Activated CD4-positive, alpha-beta T cell treated with anti-CD3 and anti-CD28 coated beads for 36 hours (primary cell): ENCODE measurements around the gene NUP62CL. TPM values are rescaled to one million over a fixed set of nuclear protein-coding genes. Genes with fewer than 3 reads are reported as not detected.
"Not testable (repeated sequence)": the region's sequence is repeated elsewhere in the genome, so short reads cannot be mapped to it uniquely, and the experiment has no call there.

Experiments used
- ATAC-seq: fragments of 200-7000 bp; cut with Tn5 transposase; one replicate; pipeline ENCODE4 v1.10.0; 2021; ENCODE audit warnings: mild to moderate bottlenecking, moderate library complexity
- CTCF ChIA-PET: fragments of 350-600 bp; sonication (Branson Sonifier 250); formaldehyde crosslinking; loops from one replicate; lab custom pipeline; 2021; ENCODE audit warnings: antibody characterized with exemption; lab: Charles Lee
- POLR2A ChIA-PET: fragments of 350-600 bp; sonication (Branson Sonifier 250); formaldehyde crosslinking; loops from one replicate; lab custom pipeline; 2021; ENCODE audit warnings: antibody characterized with exemption, inconsistent platforms; lab: Charles Lee
- DNase-seq: peaks from one replicate; pipeline ENCODE4 v3.0.0-alpha.2; 2020
- H3K27ac Mint-ChIP-seq: one replicate; pipeline ENCODE4 v1.8.0; 2021; ENCODE audit warnings: mixed read lengths
- H3K27me3 Mint-ChIP-seq: one replicate; pipeline ENCODE4 v1.8.0; 2021; ENCODE audit warnings: mixed read lengths
- H3K36me3 Mint-ChIP-seq: one replicate; pipeline ENCODE4 v1.8.0; 2021; ENCODE audit warnings: low read depth, mixed read lengths
- H3K4me1 Mint-ChIP-seq: one replicate; pipeline ENCODE4 v1.8.0; 2021; ENCODE audit warnings: mixed read lengths
- H3K4me3 Mint-ChIP-seq: one replicate; pipeline ENCODE4 v1.8.0; 2021; ENCODE audit warnings: mild to moderate bottlenecking, moderate library complexity, mixed read lengths
- H3K9me3 Mint-ChIP-seq: one replicate; pipeline ENCODE4 v1.8.0; 2021; ENCODE audit warnings: low read depth, mixed read lengths
- intact Hi-C, 2 experiments: fragments of 100-400 bp; cut with DNase I in 1 of 2; cut with micrococcal nuclease in 1 of 2; formaldehyde crosslinking; loops; one replicate each; pipeline versions ENCODE4 v1.14.2 to v1.15.1; 2022 to 2024; cut with DNase I, micrococcal nuclease
- total RNA-seq, 2 experiments: library from RNA; stranded (reverse); gene quantifications; one replicate each; pipeline ENCODE4 v1.2.3, GENCODE V29; 2021

Gene NUP62CL
- total RNA-seq, 2 experiments from 2014 or later = 1.7 to 2.5 TPM

DNA sequence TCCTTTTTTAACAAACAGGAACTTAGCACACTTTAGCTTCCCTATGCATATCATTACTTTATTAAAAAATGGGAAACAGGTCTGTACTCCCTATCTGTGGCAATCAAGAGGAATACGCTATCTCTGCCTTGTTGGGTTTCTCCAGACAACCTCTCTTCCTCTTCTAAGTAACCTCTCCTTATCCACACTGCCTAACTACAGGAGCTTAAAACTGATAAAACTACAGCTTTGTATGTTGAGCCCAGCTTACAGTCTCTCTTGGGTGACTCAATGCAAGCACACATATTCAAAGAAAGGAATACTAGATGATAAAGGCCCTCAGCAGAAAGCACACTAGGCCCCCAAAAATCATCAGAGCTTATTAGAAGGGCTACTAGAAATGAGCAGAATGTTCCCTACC lies 8.9 kb downstream of the NUP62CL start:
- Mint-ChIP-seq H3K4me3 (no peak overlapping the region), H3K27ac (no peak overlapping the region), H3K27me3 (no peaks in the 10 kb centered on the region), H3K9me3 (no peaks in the 10 kb centered on the region), H3K4me1 (no peaks in the 10 kb centered on the region), H3K36me3 (no peaks in the 10 kb centered on the region)
- ChIA-PET CTCF (interaction anchor here (0.6 kb wide), 1 partner anchor 190 kb away, joined by 3 read pairs; no protein-coding TSS in a partner anchor), POLR2A (no interaction called here)
- ATAC-seq (no peak), DNase-seq (no peak)
- intact Hi-C loops = no loop called here

DNA sequence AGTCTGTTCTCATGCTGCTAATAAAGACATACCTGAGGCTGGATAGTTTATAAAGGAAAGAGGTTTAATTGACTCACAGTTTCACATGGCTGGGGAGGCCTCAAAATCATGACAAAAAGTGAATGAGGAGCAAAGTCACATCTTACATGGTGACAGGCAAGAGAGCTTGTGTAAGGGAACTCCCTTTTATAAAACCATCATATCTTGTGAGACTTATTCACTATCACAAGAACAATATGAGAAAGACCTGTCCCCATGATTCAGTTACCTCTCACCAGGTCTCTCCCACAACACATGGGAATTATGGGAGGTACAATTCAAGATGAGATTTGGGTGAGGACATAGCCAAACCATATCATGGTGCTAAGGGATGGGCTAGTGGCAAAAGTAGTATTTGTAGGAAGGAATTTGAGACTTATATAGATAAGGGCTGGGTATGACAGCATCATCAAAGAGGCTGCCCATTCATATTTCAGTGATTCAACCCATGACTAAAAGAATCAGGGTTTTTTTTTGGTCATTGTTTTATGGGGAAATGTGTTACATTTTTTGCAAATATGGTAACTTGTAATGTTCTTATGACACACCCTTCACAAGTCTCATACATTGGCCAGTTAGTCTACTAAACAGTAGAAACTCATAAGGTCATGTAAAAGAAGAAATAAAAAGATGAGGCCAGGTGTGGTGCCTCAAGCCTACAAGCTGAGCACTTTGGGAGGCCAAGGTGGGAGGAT lies 34.7 kb downstream of the NUP62CL start:
- ChIA-PET CTCF (no interaction called here), POLR2A (no interaction called here)
- peaks cover 2% of the 10 kb centered on the region for H3K4me1 Mint-ChIP-seq
- H3K9me3 Mint-ChIP-seq = no peaks in the 10 kb centered on the region
- H3K36me3 Mint-ChIP-seq = no peaks in the 10 kb centered on the region
- ATAC-seq (peak; percentile 60), DNase-seq (no peak)
- no peak overlapping the region for H3K27ac Mint-ChIP-seq
- H3K4me3 Mint-ChIP-seq = no peak overlapping the region
- intact Hi-C loops = no loop called here
- H3K27me3 Mint-ChIP-seq = no peaks in the 10 kb centered on the region

DNA sequence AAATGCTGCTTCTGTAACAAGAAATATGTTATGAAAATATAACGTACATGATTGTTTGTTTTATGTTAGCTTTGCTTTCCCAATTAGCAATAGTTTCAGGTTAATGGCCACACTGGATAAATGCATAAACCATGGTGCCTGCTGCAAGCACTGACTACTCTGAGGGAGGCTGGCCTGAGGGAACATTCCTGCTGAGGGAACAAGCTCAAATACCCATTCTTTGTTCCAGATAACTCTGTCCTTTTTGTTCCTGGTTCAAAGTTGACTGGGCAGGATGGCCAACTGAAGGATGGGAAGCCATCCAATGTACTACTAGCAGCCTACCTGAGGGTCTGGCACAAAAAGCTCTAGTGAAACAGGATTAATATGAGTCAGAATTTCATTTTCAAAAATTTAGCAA lies 37.5 kb downstream of the NUP62CL start:
- H3K4me1 Mint-ChIP-seq = peaks cover 2% of the 10 kb centered on the region
- ChIA-PET POLR2A (no interaction called here), CTCF (no interaction called here)
- DNase-seq (no peak), ATAC-seq (no peak)
- no peaks in the 10 kb centered on the region for H3K36me3 Mint-ChIP-seq
- no peak overlapping the region for H3K27ac Mint-ChIP-seq
- no peak overlapping the region for H3K4me3 Mint-ChIP-seq
- no peaks in the 10 kb centered on the region for H3K27me3 Mint-ChIP-seq
- H3K9me3 Mint-ChIP-seq = no peaks in the 10 kb centered on the region
- intact Hi-C loops = no loop called here

DNA sequence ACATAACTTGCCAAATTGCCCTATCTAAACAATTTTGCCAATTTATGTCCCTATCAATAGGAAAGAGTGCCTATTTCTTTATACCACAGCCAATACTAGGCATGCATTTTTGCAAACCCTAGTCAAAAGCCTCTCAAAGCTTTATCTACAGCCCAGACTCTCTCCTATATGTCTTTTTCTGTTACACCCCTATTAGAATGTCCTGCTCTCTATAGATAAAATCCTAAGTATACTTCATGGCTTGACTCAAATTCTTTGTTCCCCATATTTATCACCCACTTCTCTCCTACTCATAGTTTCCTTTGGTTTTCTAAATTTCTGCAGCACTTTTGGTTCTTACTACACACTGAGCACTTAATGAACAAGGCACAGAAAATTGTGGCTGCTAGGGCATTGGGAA lies 38.0 kb downstream of the NUP62CL start:
- no peak overlapping the region for H3K27ac Mint-ChIP-seq
- no peaks in the 10 kb centered on the region for H3K9me3 Mint-ChIP-seq
- peaks cover 2% of the 10 kb centered on the region for H3K4me1 Mint-ChIP-seq
- ChIA-PET POLR2A (no interaction called here), CTCF (no interaction called here)
- H3K27me3 Mint-ChIP-seq = no peaks in the 10 kb centered on the region
- ATAC-seq (no peak), DNase-seq (no peak)
- no peaks in the 10 kb centered on the region for H3K36me3 Mint-ChIP-seq
- intact Hi-C loops = no loop called here
- H3K4me3 Mint-ChIP-seq = no peak overlapping the region

DNA sequence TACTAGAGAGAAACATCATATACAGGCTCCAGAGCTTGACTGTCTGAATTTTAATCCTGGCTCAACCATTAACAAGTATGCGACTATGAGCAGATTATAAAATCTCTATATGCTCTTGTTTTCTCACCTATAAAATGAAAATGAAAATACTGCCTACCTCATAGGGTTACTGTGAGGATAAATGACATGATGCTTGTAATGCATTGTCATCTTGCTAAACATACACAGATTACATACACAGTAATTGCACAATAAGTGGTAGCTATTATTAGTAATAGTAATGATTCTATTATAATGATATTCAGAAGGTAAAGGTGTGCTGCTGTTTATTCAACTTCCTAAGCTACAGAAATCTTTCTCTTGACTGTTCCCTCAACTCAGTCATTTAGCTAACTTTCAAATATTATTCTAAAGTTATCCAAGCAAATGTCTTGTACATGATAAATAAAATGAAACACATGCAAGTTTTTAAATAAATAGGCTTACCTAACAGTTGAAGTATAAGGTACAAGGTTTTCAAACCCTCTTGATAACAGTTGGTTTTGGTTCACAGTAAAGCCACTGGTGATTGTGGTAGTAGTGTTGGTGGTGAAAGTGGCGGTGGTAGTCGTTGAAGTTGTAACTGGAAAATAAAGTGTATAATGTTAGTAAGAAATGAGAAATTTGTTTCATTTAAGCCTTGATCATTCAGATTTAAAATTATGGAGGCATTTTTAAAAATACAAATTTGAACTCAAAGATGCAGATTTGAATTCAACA lies 38.9 kb downstream of the NUP62CL start:
- no peaks in the 10 kb centered on the region for H3K27me3 Mint-ChIP-seq
- intact Hi-C loops = no loop called here
- no peaks in the 10 kb centered on the region for H3K9me3 Mint-ChIP-seq
- H3K4me1 Mint-ChIP-seq = peaks cover 2% of the 10 kb centered on the region
- no peak for DNase-seq
- ATAC-seq = no peak
- ChIA-PET CTCF (no interaction called here), POLR2A (no interaction called here)
- no peaks in the 10 kb centered on the region for H3K36me3 Mint-ChIP-seq
- H3K27ac Mint-ChIP-seq = no peak overlapping the region
- H3K4me3 Mint-ChIP-seq = no peak overlapping the region

DNA sequence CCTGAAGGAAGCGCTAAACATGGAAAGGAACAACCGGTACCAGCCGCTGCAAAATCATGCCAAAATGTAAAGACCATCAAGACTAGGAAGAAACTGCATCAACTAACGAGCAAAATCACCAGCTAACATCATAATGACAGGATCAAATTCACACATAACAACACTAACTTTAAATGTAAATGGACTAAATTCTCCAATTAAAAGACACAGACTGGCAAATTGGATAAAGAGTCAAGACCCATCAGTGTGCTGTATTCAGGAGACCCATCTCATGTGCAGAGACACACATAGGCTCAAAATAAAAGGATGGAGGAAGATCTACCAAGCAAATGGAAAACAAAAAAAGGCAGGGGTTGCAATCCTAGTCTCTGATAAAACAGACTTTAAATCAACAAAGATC lies 48.6 kb downstream of the NUP62CL start:
- H3K4me3 Mint-ChIP-seq, H3K9me3 Mint-ChIP-seq, H3K4me1 Mint-ChIP-seq, CTCF ChIA-PET, ATAC-seq, H3K27ac Mint-ChIP-seq, H3K27me3 Mint-ChIP-seq, H3K36me3 Mint-ChIP-seq, intact Hi-C loops, DNase-seq, POLR2A ChIA-PET: not testable (repeated sequence)

DNA sequence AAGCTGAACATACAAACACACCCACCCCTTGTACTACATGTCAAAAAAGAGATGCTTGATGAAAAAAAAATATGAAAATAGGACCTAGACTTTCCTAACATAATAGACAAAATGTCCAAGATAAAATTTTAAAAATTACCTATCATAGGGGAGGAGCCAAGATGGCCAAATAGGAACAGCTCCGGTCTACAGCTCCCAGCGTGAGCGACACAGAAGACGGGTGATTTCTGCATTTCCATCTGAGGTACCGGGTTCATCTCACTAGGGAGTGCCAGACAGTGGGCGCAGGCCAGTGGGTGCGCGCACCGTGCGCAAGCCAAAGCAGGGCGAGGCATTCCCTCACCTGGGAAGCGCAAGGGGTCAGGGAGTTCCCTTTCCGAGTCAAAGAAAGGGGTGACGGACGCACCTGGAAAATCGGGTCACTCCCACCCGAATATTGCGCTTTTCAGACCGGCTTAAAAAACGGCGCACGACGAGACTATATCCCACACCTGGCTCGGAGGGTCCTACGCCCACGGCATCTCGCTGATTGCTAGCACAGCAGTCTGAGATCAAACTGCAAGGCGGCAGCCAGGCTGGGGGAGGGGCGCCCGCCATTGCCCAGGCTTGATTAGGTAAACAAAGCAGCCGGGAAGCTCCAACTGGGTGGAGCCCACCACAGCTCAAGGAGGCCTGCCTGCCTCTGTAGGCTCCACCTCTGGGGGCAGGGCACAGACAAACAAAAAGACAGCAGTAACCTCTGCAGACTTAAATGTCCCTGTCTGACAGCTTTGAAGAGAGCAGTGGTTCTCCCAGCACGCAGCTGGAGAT lies 50.4 kb downstream of the NUP62CL start:
- intact Hi-C loops, DNase-seq, H3K4me1 Mint-ChIP-seq, POLR2A ChIA-PET, H3K9me3 Mint-ChIP-seq, H3K36me3 Mint-ChIP-seq, H3K27ac Mint-ChIP-seq, CTCF ChIA-PET, H3K27me3 Mint-ChIP-seq: not testable (repeated sequence)
- peak overlapping the region; percentile 49 for H3K4me3 Mint-ChIP-seq
- ATAC-seq = peak; percentile 43

DNA sequence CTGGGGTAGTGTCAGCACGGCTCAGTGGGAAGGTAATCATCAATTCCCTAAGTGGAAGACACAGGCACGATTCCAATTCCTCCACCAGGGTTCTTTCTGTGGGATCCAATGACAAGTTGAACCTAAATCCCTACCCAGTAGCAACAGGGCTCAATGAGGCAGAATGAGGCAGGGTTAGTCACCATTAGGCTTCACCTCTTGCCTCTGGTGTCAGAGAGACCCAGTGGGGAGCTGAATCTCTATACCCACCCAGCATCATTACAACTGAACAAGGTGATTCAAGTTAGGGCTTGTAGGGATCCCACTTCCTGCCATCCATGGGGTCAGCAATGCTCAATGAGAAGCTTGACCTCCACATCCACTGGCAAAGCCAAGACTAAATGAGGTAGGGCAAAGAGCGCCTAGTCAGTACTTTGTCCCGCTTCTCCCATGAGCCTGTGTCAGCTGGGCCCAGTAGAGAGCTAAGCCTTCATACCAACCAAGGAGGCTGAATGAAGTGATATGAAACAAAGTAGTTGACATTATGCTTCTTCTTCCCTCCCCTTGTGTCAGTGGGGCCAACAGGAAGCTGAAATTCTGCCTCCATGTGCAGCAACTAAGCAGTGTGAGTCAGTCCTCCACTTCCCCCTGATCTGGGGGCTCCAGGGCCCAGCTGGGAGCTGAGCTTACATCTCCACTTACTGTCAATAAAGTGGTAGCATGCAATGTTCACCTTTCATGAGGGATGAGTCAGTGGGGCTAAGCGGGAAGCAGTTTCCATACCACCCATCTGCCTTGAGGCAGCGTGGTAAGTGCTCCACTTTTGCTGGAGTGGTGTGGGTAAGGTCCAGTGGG lies 51.2 kb downstream of the NUP62CL start:
- DNase-seq (peak; percentile 51), ATAC-seq (peak; percentile 91)
- Mint-ChIP-seq H3K4me1 (no peaks in the 10 kb centered on the region), H3K4me3 (peak overlapping the region; percentile 49), H3K9me3 (no peaks in the 10 kb centered on the region), H3K27ac (no peak overlapping the region), H3K36me3 (no peaks in the 10 kb centered on the region), H3K27me3 (no peaks in the 10 kb centered on the region)
- ChIA-PET POLR2A (no interaction called here), CTCF (no interaction called here)
- intact Hi-C loops = no loop called here

DNA sequence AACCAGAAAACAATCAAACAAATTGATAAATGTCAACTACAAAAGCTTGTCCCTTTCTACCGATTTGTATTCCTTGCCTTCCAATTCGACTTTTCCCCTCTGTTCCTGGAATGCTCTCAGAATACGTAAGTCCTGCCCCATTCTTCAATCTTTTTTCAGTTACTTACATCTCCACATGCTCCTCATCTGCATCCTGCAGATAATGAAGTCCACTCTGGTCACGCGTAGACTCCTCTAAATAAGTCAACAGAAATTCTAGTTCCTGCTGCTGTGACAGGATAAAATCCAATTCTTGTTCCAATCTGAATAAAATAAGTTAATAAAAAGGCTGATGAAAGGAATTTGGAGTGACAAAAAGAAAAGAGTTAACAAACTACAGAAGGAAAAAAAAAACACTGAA lies 53.2 kb downstream of the NUP62CL start:
- intact Hi-C loops = no loop called here
- ChIA-PET CTCF (no interaction called here), POLR2A (no interaction called here)
- Mint-ChIP-seq H3K4me3 (no peak overlapping the region), H3K27me3 (no peaks in the 10 kb centered on the region), H3K9me3 (no peaks in the 10 kb centered on the region), H3K4me1 (no peaks in the 10 kb centered on the region), H3K27ac (no peak overlapping the region), H3K36me3 (no peaks in the 10 kb centered on the region)
- no peak for ATAC-seq
- no peak for DNase-seq

DNA sequence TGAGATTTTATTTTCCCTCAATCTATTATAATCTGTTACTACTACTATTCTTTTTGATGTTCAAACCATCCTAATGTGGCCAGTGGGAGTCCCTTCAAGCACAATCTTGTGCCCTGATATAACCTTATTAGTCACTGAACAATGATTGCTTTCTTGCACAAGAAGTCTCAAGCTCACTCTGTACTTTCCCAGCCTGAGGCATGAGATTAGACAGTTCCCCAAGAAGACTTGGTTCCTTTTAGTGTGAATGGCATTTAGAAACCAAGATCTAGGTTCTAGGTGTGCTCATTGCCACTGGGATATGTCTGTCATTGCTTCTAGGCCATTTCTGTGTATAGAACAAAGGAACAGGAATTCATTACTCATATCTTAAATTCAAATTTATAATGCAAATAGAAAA lies 59.6 kb downstream of the NUP62CL start:
- Mint-ChIP-seq H3K4me1 (no peaks in the 10 kb centered on the region), H3K36me3 (no peaks in the 10 kb centered on the region), H3K9me3 (no peaks in the 10 kb centered on the region), H3K27me3 (no peaks in the 10 kb centered on the region), H3K4me3 (no peak overlapping the region), H3K27ac (no peak overlapping the region)
- DNase-seq = no peak
- intact Hi-C loops = no loop called here
- CTCF ChIA-PET = no interaction called here
- POLR2A ChIA-PET = no interaction called here
- ATAC-seq = no peak

DNA sequence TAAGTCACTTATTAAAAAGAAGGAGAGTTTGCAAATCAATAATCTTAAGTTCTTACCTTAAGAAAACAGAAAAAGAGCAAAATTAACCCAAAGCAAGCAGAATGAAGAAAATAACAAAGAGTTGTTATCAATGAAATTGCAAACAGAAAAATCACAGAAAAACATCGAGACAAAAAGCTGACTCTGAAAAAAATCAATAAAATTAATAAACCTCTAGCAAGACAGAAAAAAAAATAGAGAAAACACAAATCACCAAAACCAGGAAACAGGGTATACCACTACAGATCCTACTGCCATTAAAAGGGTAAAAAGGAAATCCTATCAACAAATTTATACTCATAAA lies 70.3 kb downstream of the NUP62CL start:
- H3K36me3 Mint-ChIP-seq = no peaks in the 10 kb centered on the region
- ATAC-seq = no peak
- H3K9me3 Mint-ChIP-seq = no peaks in the 10 kb centered on the region
- no peak overlapping the region for H3K4me3 Mint-ChIP-seq
- H3K27me3 Mint-ChIP-seq = no peaks in the 10 kb centered on the region
- peak overlapping the region; percentile 81 for H3K27ac Mint-ChIP-seq
- DNase-seq = no peak
- POLR2A ChIA-PET = no interaction called here
- CTCF ChIA-PET = no interaction called here
- peaks cover 12% of the 10 kb centered on the region for H3K4me1 Mint-ChIP-seq
- intact Hi-C loops = no loop called here
